GM19240 (cell line): Measurements from ENCODE around the gene MMS22L.

Experiments used
- DNase-seq: peaks from one replicate; pipeline ENCODE4 v3.0.0; 2011; ENCODE audit warnings: low spot score; ENCODE audit not compliant: insufficient read length

The MMS22L gene, protein sequence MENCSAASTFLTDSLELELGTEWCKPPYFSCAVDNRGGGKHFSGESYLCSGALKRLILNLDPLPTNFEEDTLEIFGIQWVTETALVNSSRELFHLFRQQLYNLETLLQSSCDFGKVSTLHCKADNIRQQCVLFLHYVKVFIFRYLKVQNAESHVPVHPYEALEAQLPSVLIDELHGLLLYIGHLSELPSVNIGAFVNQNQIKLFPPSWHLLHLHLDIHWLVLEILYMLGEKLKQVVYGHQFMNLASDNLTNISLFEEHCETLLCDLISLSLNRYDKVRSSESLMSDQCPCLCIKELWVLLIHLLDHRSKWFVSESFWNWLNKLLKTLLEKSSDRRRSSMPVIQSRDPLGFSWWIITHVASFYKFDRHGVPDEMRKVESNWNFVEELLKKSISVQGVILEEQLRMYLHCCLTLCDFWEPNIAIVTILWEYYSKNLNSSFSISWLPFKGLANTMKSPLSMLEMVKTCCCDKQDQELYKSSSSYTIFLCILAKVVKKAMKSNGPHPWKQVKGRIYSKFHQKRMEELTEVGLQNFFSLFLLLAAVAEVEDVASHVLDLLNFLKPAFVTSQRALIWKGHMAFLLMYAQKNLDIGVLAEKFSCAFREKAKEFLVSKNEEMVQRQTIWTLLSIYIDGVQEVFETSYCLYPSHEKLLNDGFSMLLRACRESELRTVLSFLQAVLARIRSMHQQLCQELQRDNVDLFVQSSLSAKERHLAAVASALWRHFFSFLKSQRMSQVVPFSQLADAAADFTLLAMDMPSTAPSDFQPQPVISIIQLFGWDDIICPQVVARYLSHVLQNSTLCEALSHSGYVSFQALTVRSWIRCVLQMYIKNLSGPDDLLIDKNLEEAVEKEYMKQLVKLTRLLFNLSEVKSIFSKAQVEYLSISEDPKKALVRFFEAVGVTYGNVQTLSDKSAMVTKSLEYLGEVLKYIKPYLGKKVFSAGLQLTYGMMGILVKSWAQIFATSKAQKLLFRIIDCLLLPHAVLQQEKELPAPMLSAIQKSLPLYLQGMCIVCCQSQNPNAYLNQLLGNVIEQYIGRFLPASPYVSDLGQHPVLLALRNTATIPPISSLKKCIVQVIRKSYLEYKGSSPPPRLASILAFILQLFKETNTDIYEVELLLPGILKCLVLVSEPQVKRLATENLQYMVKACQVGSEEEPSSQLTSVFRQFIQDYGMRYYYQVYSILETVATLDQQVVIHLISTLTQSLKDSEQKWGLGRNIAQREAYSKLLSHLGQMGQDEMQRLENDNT

DNA sequence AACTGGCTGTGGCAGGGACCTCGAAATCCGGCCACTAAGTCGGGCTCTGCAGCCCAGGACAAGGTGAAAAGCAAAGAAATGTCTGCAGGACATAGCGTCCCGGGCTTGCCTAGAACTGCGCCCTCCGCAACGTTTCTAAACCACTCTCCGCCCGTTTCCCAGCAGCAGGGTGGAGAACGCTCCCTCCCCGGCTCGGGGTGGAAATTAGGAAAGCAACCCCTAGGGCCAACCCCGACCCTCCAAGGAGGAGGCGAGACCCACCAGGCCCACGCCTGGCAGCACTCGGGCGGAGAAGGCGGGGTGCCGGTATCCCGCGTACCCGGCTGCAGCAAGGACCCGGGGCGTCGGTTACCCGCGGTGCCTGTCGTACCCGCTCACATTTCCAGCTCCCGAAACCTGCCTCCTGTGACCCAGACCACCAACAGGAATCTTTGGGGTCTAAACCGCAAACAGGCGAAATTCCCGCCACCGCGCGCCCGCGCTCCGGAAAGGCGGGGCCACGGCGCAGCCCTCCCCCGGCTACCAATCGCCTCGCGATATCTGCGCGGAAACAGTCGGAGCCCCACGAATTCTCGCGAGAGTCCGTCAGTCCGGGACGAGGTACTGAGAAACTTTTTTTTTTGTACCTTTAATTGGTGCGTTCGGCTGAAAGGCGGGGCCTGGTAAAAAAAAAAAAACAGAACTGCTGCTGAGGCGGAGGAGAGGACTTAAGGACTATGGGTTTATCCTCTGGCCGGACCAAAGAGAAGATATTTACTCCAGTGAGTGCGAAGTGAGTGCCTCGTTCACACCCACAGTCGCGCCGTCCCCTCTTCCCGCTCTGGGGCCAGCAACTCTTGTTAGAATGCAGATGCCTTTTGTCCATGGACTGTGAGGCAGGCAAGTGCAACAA lies at the start of gene MMS22L:
MMS22L (minus strand) TSS at position 491 of the 892 bp plus-strand sequence. CDS start 739 bp downstream, outside the sequence.
- DNase-seq = peak; percentile 67

DNA sequence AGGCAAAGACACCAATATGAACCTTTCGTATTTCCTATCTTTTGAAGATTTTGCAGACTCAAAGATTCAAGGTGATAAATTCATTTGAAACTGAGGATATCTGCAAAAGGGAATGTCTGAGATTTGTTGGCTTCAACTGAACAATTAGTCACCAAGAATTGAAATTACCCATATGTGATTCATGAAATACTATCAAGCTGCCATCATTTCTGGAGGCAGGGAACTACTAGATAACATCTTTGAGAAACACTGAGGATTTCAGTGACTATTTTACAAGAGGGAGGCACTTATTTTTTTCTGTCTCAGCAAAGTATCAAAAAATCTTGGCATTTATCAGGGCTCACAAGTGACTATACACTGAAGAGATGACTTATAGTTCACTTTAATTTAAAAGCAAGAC lies 39.8 kb upstream of the MMS22L start:
- DNase-seq = no peak

DNA sequence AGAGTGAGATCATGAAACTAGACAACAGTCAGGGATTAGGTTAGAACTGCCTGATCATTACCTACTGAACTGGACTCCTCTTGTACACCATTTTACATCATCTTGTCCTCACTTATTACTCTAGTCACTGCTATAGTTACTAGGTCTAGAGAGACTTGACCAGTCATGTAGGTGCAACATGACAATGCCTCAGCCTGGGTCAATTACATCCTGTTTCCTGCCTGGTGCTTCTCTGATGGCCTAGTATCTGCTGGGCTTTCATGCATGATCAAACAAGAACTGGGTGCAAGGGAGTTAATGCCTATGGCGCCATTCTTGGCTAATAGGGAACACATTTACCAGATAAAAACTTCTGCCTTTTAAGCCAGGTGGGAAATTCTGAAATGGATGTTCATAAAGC lies 39.2 kb upstream of the MMS22L start:
- no peak for DNase-seq

DNA sequence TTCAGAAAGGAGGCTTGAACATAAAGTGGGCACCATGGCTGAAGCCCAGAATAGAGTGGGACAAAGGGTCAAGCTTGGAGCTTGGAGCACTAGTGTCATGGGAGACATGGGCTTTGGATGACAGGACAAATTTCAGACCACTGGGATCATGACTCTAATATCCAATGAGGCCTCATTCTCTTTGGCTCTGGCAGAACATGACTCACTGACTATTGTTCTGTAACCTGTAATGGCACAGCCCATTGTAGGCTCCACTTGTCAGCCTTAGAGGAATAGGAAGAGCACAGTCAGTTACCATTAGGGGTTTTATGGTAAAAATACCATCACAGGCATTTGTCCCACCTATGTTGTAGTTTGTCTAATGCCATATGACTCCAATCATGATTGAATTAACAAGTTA lies 34.0 kb upstream of the MMS22L start:
- no peak for DNase-seq

DNA sequence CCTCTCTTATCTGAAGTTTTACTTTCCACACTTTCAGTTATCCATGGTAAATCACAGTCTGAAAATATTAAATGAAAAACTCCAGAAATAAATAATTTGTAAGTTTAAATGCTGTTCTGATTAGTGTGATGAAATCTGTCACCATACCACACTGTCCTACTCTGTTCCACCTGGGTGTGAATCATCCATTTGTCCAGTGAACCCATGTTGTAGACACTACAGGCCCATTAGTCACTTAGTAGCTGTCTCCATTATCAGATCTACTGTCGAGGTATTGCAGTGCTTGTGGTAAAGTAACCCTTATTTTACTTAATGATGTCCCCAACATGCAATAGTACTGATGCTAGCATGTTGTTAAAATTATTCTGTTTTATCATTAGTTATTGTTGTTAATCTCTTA lies 29.2 kb upstream of the MMS22L start:
- no peak for DNase-seq

DNA sequence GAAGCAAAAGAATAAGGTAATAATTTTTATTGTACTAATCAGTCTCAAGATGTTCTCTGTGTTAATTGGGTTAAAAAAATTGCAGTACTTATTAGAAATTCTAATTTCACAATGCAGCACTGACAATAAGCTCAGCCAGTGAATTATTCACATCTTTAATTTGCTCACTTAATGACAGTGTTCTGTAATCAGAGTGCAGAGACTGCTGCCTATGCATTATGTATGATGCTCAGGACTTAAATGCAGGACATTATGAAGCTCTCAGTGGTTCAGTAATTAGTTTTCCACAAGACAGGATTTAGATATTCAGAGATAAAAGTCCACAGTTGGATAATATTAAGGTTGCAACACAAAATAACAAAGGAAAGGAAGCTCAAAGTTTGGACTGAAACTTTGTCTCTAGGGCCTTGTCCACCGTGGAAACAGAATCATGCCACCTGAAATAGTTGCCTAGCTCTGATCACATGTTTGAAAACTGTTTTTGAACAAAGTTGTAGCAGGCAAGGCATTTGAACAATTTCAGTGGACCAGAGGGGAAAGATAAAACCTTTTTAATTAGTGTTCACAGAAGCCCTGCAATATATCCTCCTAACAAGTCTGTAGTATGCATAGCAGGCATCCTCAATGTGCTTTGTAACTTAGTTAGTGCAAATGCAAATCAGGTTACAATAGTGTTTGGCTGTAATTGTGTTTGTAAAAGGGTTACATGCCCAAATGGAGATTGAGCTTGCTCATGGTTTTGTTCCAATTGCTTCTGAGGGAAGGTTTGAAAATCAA lies 23.7 kb upstream of the MMS22L start:
- no peak for DNase-seq

DNA sequence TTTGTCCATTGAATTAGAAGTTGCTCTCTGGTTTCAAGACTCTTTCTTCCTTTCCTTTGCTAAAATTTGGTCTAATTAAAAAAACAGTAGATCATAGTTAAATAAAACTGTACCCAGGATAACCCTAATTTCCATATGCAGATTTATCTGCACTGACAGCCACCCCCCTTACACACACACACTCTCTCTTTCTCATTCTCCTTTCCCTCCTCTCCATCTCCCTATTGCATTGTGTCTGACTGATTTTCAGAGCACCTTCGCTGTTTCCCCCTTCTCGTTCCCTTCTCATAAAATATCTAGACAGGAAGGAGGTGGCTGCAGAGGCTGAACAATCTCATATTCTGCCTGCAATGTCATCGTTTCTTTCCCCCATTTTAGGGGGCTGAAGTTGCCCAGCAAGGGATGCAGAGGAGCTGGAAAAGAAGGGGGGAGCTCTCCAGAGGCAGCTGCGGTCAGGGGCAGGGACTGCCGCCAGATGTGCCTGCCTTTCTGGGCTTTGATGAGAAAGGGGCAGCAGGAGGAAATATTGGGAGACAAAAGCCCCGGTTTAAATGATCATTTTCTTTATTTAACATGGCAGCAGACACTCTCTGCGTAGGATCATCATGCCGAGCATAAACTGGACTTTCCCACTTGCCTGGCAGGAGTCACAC lies 22.5 kb upstream of the MMS22L start:
- DNase-seq = no peak

DNA sequence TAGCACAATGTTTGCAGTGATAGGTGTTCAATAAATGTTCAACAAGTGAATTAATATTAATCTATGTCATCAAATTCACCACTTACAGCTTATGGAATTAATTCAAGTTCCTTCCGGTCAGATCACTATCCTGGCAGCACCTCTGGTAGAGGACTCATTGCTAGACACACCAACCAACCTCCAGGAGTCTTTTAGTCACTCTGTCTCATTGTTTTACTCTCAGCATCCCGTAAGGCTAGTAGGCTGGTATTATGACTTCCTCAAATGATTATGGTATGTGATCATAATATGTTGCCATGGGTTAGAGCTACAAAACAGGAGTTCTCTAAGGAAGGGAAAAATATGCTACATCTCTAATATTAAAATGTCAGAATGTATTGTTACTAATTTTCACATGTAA lies 21.7 kb upstream of the MMS22L start:
- no peak for DNase-seq

DNA sequence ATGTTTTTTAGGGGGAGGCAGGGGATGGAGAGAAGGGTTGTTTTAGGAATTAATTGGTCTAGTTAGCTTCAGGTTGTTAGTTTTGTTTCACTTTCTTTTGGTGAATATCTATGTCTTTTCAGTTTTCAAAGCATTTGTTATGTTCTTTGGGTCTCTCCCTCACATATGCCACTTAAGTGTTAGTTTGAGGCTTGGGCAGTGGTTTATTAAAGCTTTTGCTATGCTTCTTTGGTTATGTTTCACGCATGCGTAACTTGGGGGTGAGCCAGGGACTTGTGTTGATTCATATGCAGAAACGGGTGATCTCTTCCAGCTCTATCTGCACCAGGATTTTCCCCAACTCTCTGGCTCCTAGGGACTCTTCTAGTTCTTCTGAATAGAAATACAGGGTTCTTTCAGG lies 11.4 kb upstream of the MMS22L start:
- DNase-seq = no peak

DNA sequence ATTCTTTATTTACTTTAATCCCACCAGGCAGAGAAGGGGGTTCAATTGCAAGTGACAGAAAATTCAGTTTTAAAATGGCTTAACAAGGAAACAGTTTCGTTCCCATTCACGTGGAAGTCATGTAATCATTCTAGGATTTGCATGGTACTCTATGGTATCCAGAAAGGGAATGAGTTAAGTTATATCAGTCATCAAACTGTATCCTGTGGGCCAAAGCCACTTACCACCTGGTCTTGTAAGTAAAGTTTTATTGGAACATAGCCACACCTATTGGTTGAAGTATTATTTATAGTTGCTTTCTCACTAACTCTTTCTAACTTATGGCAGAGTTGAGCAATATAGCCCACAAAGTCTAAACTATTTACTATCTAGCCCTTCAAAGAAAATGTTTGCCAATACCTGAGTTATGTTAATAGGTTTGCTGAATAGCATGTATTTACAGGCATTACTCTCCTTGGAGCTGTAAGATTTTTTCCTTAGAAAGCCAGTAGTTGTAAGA lies 10.2 kb upstream of the MMS22L start:
- DNase-seq = no peak

DNA sequence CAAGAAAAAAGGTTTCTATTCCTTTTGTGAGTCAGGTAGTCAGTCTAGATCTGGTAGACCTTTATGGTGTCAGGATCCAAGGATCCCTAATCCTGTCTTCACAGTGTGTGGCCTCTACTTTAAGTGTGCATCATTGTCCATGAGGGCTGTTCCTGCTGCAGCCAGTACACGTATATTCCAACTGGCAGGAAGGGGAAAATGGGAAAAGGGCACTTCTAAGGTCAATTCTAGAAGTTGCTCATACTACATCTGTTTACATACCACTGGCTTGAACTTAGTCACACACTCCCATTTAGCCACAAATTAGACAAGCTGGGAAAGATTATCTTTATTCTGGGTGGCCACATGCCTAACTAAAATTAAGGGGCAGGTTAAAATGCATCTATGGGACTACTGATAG lies 9.7 kb upstream of the MMS22L start:
- no peak for DNase-seq

DNA sequence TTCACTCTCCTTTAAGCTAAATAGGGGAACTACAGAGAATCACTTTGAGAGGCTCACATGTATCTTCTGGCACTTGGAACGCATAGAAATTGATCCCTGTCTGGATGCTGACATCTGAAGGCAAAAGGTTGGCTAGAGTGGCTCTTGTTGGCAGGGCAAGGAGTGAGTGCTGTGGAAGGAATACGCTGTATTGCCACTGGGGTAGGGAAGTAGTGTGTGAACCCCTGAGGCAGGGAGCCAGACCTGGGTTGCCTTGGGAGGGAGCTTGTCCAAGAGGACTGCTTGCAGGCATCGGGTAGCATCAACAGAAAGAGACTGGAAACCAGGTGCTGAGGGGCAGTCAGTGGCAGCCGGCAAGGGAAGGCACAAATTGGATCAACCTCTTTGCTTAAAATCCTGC lies 8.9 kb upstream of the MMS22L start:
- no peak for DNase-seq

DNA sequence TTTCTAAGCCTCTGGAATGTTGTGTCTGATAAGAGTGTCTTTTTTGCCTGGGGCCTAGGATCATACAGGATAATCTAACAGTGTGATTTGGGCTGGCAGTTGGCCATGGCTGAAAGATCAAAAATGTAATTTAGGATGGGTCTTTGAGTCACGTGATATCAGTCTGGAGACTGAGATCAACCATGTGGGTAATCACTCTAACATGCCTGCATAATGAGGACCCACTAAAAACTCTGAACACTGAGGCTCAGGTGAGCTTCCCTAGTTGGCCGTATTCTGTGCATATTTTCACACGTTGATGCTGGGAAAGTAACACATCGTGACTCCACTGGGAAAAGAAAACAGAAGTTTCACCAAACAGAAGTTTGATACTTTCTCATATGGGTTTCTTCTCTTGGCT lies 6.3 kb upstream of the MMS22L start:
- DNase-seq = no peak

DNA sequence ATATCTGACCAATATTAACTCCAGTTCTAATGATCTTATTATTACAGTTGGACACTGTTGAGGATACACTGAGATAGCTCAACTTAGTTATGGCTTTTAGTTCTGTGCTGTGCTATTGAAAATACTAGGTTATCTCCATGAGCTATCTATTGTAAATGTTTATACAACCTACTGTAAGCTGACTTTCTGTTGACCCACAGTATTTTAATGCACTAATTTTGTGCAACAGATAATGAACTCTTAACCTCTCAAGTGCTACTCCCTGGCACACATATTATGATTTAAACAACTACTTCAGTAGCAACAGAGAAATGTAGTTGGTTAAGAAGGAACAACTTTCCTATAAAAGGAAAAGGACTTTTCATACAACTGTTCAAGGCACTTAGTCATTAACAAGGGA lies 5.2 kb upstream of the MMS22L start:
- DNase-seq = no peak

DNA sequence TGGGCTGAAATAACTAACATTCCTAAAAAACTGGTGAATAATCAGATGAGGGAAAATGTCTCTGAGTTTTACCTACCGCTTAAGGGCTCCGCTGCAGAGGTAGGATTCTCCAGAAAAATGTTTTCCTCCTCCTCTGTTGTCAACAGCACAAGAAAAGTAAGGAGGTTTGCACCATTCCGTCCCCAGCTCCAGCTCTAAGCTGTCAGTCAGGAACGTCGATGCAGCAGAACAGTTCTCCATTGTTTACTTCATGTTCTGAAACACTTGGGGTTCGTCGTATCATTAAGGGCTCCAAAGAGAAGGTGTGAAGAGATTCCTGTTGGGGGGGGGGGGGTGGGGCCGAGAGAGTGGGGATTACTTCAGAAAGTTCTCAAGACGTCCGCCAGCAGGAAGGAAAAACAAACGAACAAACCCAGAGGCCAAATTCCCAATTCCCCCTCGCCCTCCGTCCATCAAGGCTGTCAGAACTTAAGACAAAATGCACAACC lies 734 bp downstream of the MMS22L start:
- DNase-seq = no peak

DNA sequence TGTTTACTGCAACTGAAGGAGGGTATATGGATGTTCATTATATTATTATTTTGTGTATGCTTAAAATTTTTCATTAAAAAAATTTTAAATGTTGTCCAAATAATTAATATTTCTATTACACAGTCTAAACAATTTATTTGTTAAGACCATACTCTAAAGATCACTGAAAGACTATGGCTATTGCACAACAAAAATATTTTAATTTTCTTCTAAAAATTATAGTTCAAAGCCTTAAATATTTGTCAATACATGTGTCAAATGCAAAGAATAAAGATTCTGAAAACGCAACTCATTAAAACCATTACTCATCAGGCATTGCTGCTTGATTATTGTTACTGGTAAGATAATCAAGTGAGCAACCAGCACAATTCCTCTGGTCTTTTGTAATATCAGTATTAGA lies 2.2 kb downstream of the MMS22L start:
- no peak for DNase-seq

DNA sequence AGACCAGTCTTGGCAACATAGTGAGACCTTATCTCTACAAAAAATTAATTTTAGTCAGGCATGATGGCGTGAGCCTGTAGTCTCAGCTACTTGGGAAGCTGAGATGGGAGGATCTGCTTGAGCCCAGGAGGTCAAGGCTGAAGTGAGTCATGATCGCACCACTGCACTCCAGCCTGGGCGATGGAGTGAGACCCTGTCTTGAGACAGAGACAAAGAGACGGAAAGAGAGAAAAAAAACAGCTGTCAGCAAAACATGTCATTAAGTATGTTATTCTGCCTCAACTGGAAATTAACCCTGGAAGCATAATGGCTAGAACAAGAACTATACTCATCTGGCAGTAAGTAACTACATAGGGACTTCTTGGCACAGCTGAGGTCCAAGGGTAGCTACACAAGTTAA lies 7.2 kb downstream of the MMS22L start:
- no peak for DNase-seq

DNA sequence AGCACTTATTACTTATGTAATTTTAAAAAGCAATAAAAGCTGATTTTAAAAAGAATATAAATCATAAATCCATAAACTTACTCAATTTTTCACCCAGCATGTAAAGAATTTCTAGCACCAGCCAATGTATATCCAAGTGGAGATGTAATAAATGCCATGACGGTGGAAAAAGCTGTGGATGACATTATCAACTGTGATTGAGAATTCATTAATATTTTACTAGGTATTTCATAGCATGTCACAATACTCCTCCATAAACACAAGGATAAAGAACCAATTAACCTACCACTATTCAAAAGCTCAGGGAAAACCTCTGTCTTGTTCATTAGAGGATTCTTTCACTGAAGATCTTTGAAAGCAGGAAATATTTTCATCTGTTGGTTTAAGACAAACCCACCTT lies 13.2 kb downstream of the MMS22L start:
- DNase-seq = no peak

DNA sequence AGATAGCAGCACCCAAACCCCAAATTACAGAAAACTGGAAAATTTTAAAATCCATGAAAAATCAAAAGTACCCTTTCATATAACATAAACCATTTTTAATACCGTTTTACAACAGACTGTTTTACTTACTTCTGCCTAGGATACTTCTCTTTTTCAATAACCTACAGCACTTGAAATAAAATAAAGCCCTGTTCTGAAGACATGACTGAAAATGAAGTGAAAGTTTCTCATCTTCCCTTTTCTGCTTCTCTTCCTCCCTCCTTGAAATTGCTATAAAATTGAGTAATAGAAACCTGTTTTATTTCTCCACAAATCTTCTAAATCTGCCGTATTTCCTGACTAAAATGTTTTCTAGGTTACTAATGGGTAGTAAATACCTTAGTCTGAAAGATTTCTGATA lies 20.3 kb downstream of the MMS22L start:
- DNase-seq = no peak
